HepG2 (cell line): ENCODE data around the gene TP53TG5. TPM values are rescaled to one million over a fixed set of nuclear protein-coding genes. Genes with fewer than 3 reads are reported as not detected.

Source experiments
- FOSL2 ChIP-seq: sonication (generic); formaldehyde crosslinking; IDR thresholded peaks from 2 replicates; pipeline ENCODE4 v1.4.0; 2020; ENCODE audit warnings: missing genetic modification reagents
- NCOR1 ChIP-seq: fragments of 200-600 bp; sonication (generic); IDR thresholded peaks from 2 replicates; pipeline ENCODE4 v1.7.0; 2017; ENCODE audit warnings: antibody characterized with exemption, low read length, borderline replicate concordance
- NFKBIZ ChIP-seq: IDR thresholded peaks from 2 replicates; pipeline ENCODE4 v1.6.1; 2018; ENCODE audit warnings: missing genetic modification reagents, missing compliant biosample characterization
- PCBP2 ChIP-seq: fragments of 200-400 bp; formaldehyde crosslinking; optimal IDR thresholded peaks from 2 replicates; pipeline ENCODE3; 2018; ENCODE audit warnings: low read length, low read depth; ENCODE audit not compliant: poor library complexity, severe bottlenecking
- RXRB ChIP-seq: IDR thresholded peaks from 2 replicates; pipeline ENCODE4 v1.6.1; 2016; ENCODE audit warnings: borderline replicate concordance, missing genetic modification reagents, missing compliant biosample characterization
- ZC3H4 ChIP-seq: sonication (generic); formaldehyde crosslinking; IDR thresholded peaks from 2 replicates; pipeline ENCODE4 v1.4.0; 2020; ENCODE audit warnings: missing genetic modification reagents, borderline replicate concordance
- ZFX ChIP-seq: sonication (generic); formaldehyde crosslinking; IDR thresholded peaks from 2 replicates; pipeline ENCODE4 v1.4.0; 2020; ENCODE audit warnings: mild to moderate bottlenecking, low read depth, missing genetic modification reagents, moderate library complexity
- ZNF235 ChIP-seq: sonication (generic); formaldehyde crosslinking; IDR thresholded peaks from 2 replicates; pipeline ENCODE4 v1.8.1; 2023; ENCODE audit warnings: mild to moderate bottlenecking, missing genetic modification reagents, borderline replicate concordance
- ZNF562 ChIP-seq: sonication (generic); formaldehyde crosslinking; IDR thresholded peaks from 2 replicates; pipeline ENCODE4 v1.8.0; 2022; ENCODE audit warnings: missing genetic modification reagents, borderline replicate concordance
- ZNF850 ChIP-seq: sonication (generic); formaldehyde crosslinking; conservative IDR thresholded peaks from 2 replicates; pipeline ENCODE4 v1.9.0; 2021; ENCODE audit warnings: mild to moderate bottlenecking, missing genetic modification reagents
- polyA plus RNA-seq, 8 experiments: library from polyadenylated mRNA; depleted of rRNA in 3 of 8; stranded (reverse) in 7 of 8; unstranded in 1 of 8; fragments of >200 nt; fragmentation: Illumina TruSeq in 4 of 8; extraction: Trizol in 4 of 8; gene quantifications; 2 replicates each; pipeline versions ENCODE4 v1.2.1 to v1.2.3, GENCODE V29; 2011 to 2016; ENCODE audit warnings: low read depth in 4 of 8, missing spikeins in 1 of 8, mixed read lengths in 1 of 8; ENCODE audit not compliant: insufficient read depth in 1 of 8
- total RNA-seq, 5 experiments: library from RNA; depleted of rRNA; stranded (reverse); fragments of >200 nt; fragmentation: Illumina TruSeq; extraction: Trizol; gene quantifications; 2 replicates each; pipeline ENCODE4 v1.2.3, GENCODE V29; 2016; ENCODE audit warnings: low read depth in 1 of 5
- TF ChIP-seq, protein P1 (sequence below): sonication (generic); formaldehyde crosslinking; conservative IDR thresholded peaks from 2 replicates; pipeline ENCODE4 v1.4.0; 2020; ENCODE audit warnings: mild to moderate bottlenecking, missing genetic modification reagents, moderate library complexity
- TF ChIP-seq, protein P2 (sequence below): IDR thresholded peaks from 2 replicates; pipeline ENCODE4 v1.6.1; 2016; ENCODE audit warnings: low read depth, missing genetic modification reagents, missing compliant biosample characterization
- TF ChIP-seq, protein P3 (sequence below): sonication (generic); formaldehyde crosslinking; IDR thresholded peaks from 2 replicates; pipeline ENCODE4 v1.4.0; 2020; ENCODE audit warnings: missing genetic modification reagents
- TF ChIP-seq, protein P4 (sequence below): sonication (generic); formaldehyde crosslinking; IDR thresholded peaks from 2 replicates; pipeline ENCODE4 v1.4.0; 2020; ENCODE audit warnings: missing genetic modification reagents

Gene TP53TG5
- total and polyA plus RNA-seq, 2 of the 13 experiments (the other 11 are each of a cell fraction or from before 2014, with no cell fraction given) = 0.11 TPM; not detected in 1

DNA sequence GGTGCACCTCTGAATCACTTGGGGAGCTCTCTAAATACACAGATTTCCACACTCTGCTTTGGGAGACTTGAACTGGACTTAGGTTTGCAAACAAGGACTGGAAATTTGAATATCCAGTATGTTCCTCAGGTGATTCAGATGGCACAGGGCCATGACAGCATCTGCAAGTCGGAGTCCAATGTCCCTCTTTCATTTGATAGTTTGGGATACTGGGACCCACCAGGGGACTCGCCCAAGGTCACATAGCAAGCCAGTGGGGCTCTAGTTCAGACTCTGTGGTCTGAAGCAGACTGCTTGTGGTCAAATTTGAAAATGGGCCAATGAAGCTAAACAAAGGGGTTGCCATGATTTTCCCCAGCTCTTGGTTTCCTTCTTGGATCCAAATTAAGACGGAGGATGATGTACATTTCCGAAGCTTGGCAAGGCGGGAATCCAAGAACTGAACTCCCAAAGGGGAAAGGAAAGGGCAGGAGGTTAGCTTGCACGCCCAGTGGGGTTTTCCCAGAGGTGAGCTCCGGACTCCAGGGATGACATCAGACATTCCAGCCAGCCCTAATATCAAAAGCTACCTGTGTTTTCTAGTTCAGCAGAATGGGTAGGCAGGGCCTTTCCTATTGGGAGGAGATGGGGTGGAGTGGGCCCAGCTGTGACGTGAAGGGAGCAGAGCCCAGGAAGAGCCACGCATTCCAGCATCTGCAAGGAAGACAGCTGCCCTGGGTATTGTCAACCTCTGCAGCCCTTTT lies 18.5 kb downstream of the TP53TG5 start (continued):
- TF ChIP-seq, protein P1, sequence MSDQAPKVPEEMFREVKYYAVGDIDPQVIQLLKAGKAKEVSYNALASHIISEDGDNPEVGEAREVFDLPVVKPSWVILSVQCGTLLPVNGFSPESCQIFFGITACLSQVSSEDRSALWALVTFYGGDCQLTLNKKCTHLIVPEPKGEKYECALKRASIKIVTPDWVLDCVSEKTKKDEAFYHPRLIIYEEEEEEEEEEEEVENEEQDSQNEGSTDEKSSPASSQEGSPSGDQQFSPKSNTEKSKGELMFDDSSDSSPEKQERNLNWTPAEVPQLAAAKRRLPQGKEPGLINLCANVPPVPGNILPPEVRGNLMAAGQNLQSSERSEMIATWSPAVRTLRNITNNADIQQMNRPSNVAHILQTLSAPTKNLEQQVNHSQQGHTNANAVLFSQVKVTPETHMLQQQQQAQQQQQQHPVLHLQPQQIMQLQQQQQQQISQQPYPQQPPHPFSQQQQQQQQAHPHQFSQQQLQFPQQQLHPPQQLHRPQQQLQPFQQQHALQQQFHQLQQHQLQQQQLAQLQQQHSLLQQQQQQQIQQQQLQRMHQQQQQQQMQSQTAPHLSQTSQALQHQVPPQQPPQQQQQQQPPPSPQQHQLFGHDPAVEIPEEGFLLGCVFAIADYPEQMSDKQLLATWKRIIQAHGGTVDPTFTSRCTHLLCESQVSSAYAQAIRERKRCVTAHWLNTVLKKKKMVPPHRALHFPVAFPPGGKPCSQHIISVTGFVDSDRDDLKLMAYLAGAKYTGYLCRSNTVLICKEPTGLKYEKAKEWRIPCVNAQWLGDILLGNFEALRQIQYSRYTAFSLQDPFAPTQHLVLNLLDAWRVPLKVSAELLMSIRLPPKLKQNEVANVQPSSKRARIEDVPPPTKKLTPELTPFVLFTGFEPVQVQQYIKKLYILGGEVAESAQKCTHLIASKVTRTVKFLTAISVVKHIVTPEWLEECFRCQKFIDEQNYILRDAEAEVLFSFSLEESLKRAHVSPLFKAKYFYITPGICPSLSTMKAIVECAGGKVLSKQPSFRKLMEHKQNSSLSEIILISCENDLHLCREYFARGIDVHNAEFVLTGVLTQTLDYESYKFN (CRISPR knock-in tag) = peak; percentile 68
- no peak; the same call in 1 of the 2 replicates for TF ChIP-seq NCOR1
- TF ChIP-seq ZNF235 (CRISPR knock-in tag) = no peak
- peak; percentile 35; the same call in 1 of the 2 replicates for TF ChIP-seq FOSL2 (CRISPR knock-in tag)
- TF ChIP-seq PCBP2 = no peak
- no peak for TF ChIP-seq ZFX
- TF ChIP-seq ZNF850 (CRISPR knock-in tag) = no peak
- TF ChIP-seq, protein P2, sequence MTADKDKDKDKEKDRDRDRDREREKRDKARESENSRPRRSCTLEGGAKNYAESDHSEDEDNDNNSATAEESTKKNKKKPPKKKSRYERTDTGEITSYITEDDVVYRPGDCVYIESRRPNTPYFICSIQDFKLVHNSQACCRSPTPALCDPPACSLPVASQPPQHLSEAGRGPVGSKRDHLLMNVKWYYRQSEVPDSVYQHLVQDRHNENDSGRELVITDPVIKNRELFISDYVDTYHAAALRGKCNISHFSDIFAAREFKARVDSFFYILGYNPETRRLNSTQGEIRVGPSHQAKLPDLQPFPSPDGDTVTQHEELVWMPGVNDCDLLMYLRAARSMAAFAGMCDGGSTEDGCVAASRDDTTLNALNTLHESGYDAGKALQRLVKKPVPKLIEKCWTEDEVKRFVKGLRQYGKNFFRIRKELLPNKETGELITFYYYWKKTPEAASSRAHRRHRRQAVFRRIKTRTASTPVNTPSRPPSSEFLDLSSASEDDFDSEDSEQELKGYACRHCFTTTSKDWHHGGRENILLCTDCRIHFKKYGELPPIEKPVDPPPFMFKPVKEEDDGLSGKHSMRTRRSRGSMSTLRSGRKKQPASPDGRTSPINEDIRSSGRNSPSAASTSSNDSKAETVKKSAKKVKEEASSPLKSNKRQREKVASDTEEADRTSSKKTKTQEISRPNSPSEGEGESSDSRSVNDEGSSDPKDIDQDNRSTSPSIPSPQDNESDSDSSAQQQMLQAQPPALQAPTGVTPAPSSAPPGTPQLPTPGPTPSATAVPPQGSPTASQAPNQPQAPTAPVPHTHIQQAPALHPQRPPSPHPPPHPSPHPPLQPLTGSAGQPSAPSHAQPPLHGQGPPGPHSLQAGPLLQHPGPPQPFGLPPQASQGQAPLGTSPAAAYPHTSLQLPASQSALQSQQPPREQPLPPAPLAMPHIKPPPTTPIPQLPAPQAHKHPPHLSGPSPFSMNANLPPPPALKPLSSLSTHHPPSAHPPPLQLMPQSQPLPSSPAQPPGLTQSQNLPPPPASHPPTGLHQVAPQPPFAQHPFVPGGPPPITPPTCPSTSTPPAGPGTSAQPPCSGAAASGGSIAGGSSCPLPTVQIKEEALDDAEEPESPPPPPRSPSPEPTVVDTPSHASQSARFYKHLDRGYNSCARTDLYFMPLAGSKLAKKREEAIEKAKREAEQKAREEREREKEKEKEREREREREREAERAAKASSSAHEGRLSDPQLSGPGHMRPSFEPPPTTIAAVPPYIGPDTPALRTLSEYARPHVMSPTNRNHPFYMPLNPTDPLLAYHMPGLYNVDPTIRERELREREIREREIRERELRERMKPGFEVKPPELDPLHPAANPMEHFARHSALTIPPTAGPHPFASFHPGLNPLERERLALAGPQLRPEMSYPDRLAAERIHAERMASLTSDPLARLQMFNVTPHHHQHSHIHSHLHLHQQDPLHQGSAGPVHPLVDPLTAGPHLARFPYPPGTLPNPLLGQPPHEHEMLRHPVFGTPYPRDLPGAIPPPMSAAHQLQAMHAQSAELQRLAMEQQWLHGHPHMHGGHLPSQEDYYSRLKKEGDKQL = no peak
- TF ChIP-seq, protein P3, sequence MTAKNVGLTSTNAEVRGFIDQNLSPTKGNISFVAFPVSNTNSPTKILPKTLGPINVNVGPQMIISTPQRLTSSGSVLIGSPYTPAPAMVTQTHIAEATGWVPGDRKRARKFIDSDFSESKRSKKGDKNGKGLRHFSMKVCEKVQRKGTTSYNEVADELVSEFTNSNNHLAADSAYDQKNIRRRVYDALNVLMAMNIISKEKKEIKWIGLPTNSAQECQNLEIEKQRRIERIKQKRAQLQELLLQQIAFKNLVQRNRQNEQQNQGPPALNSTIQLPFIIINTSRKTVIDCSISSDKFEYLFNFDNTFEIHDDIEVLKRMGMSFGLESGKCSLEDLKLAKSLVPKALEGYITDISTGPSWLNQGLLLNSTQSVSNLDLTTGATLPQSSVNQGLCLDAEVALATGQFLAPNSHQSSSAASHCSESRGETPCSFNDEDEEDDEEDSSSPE = peak; percentile 32; the same call in 1 of the 2 replicates
- no peak for TF ChIP-seq ZC3H4 (CRISPR knock-in tag)
- TF ChIP-seq, protein P4, sequence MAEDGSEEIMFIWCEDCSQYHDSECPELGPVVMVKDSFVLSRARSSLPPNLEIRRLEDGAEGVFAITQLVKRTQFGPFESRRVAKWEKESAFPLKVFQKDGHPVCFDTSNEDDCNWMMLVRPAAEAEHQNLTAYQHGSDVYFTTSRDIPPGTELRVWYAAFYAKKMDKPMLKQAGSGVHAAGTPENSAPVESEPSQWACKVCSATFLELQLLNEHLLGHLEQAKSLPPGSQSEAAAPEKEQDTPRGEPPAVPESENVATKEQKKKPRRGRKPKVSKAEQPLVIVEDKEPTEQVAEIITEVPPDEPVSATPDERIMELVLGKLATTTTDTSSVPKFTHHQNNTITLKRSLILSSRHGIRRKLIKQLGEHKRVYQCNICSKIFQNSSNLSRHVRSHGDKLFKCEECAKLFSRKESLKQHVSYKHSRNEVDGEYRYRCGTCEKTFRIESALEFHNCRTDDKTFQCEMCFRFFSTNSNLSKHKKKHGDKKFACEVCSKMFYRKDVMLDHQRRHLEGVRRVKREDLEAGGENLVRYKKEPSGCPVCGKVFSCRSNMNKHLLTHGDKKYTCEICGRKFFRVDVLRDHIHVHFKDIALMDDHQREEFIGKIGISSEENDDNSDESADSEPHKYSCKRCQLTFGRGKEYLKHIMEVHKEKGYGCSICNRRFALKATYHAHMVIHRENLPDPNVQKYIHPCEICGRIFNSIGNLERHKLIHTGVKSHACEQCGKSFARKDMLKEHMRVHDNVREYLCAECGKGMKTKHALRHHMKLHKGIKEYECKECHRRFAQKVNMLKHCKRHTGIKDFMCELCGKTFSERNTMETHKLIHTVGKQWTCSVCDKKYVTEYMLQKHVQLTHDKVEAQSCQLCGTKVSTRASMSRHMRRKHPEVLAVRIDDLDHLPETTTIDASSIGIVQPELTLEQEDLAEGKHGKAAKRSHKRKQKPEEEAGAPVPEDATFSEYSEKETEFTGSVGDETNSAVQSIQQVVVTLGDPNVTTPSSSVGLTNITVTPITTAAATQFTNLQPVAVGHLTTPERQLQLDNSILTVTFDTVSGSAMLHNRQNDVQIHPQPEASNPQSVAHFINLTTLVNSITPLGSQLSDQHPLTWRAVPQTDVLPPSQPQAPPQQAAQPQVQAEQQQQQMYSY = no peak; the same call in 1 of the 2 replicates
- TF ChIP-seq ZNF562 (CRISPR knock-in tag) = no peak
- peak; percentile 99 for TF ChIP-seq NFKBIZ (CRISPR knock-in tag)
- no peak for TF ChIP-seq RXRB (CRISPR knock-in tag)
